Breast epithelium (tissue), 4 donors: ENCODE data around the gene VPS13D. TPM values are rescaled to one million over a fixed set of nuclear protein-coding genes. Genes with fewer than 3 reads are reported as not detected.

Experiments used
- DNase-seq, 2 donors: peaks; one replicate each; pipeline ENCODE4 v3.0.0-alpha.2; 2019; ENCODE audit warnings: low spot score in 2 of 2
- H3K27ac ChIP-seq, 2 donors: fragments of 200-600 bp; sonication (generic) in 1 of 2; one replicate each; pipeline ENCODE4 v1.5.1; 2016 to 2019; ENCODE audit warnings: mild to moderate bottlenecking in 1 of 2
- H3K27me3 ChIP-seq, 2 donors: fragments of 200-600 bp; sonication (generic) in 1 of 2; one replicate each; pipeline versions ENCODE4 v1.5.1 to v1.6.0; 2017 to 2019; ENCODE audit warnings: control low read depth in 1 of 2, mild to moderate bottlenecking in 1 of 2
- H3K36me3 ChIP-seq: fragments of 200-600 bp; one replicate; pipeline ENCODE4 v1.5.1; 2019
- H3K4me1 ChIP-seq, 2 donors: fragments of 200-600 bp; sonication (generic); one replicate each; pipeline ENCODE4 v1.5.1; 2016 to 2019; ENCODE audit warnings: control low read depth in 1 of 2
- H3K4me3 ChIP-seq, 3 donors: fragments of 200-600 bp; sonication (generic); 1 replicate in 2 of 3; 2 replicates in 1 of 3; pipeline ENCODE4 v1.5.1; 2016 to 2019; ENCODE audit warnings: mild to moderate bottlenecking in 3 of 3, moderate library complexity in 2 of 3
- H3K9me3 ChIP-seq, 2 donors: fragments of 200-600 bp; sonication (generic) in 1 of 2; one replicate each; pipeline ENCODE4 v1.5.1; 2016 to 2019; ENCODE audit warnings: control low read depth in 1 of 2
- POLR2A ChIP-seq: fragments of 450-650 bp; IDR thresholded peaks from one replicate; pipeline ENCODE4 v1.6.1; 2016; ENCODE audit warnings: antibody characterized with exemption, mild to moderate bottlenecking, moderate library complexity
- POLR2AphosphoS5 ChIP-seq, 3 donors: sonication (generic); formaldehyde crosslinking; IDR thresholded peaks; one replicate each; pipeline ENCODE4 v1.6.1; 2017; ENCODE audit warnings: antibody characterized with exemption in 3 of 3
- intact Hi-C: fragments of 100-400 bp; cut with DNase I; formaldehyde crosslinking; loops from one replicate; pipeline ENCODE4 v1.15.1; 2023; ENCODE audit warnings: low total_unique reads
- total RNA-seq, 3 donors: library from RNA; depleted of rRNA; stranded (reverse); fragments of >200 nt; gene quantifications; one replicate each; pipeline ENCODE4 v1.1.0, GENCODE V29; 2016
- TF ChIP-seq, protein P1 (sequence below), 3 donors: fragments of 450-650 bp; IDR thresholded peaks; one replicate each; pipeline ENCODE4 v1.5.1; 2016 to 2017; ENCODE audit warnings: antibody characterized with exemption in 3 of 3, mild to moderate bottlenecking in 3 of 3, moderate library complexity in 3 of 3

Gene VPS13D
- total RNA-seq, 3 donors from 2014 or later: 73.9 to 115 (median 96.4) TPM

DNA sequence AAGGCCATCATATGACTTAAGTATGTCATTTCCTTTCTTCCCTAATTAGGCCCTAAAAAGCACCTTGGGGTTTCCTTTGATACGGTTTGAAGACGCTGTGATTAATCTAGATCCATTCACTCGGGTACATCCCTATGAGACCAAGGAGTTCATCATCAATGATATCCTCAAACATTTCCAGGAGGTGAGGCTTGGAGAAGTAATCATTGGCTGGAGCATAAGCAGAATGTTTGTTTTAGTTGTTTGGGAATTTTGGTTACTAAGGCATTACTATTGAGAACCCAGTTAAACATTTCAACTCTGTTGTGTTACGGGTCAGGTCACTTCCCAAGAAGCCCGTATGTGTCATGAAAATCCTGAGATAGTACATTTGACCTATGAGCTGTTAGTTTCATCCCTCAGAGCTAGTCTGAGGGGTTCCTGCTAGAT lies 185.2 kb downstream of the VPS13D start:
- no peak for TF ChIP-seq POLR2AphosphoS5 (IDR thresholded peaks at IDR 0.05)
- TF ChIP-seq, protein P1, sequence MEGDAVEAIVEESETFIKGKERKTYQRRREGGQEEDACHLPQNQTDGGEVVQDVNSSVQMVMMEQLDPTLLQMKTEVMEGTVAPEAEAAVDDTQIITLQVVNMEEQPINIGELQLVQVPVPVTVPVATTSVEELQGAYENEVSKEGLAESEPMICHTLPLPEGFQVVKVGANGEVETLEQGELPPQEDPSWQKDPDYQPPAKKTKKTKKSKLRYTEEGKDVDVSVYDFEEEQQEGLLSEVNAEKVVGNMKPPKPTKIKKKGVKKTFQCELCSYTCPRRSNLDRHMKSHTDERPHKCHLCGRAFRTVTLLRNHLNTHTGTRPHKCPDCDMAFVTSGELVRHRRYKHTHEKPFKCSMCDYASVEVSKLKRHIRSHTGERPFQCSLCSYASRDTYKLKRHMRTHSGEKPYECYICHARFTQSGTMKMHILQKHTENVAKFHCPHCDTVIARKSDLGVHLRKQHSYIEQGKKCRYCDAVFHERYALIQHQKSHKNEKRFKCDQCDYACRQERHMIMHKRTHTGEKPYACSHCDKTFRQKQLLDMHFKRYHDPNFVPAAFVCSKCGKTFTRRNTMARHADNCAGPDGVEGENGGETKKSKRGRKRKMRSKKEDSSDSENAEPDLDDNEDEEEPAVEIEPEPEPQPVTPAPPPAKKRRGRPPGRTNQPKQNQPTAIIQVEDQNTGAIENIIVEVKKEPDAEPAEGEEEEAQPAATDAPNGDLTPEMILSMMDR (IDR thresholded peaks at IDR 0.05): no peak
- TF ChIP-seq POLR2A: no peak
- H3K9me3 ChIP-seq: no peaks in the 10 kb centered on the region
- no peak overlapping the region for H3K27ac ChIP-seq
- intact Hi-C loops: no loop called here
- no peaks in the 10 kb centered on the region for H3K27me3 ChIP-seq
- no peak for DNase-seq
- no peak overlapping the region for H3K4me3 ChIP-seq
- no peaks in the 10 kb centered on the region for H3K4me1 ChIP-seq
- H3K36me3 ChIP-seq: no peaks in the 10 kb centered on the region

DNA sequence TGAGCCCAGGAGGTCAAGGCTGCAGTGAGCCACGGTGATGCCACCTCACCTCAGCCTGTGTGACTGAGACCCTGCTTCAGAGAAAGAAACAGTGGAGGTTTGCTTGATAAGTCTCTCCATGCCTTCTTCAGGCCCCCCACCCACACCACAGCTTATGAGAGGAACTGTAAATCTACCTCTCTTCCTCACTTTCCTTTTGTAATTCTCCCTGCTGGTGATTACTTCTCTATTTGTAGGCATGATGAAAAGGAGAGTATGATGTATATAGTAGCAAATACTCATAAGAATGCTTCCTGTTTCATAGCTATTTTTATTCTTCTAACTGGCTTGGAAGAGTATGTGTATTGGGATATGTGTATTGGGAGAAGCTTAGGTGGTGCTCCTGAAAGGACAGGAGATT lies 186.3 kb downstream of the VPS13D start:
- DNase-seq: no peak
- Histone ChIP-seq H3K4me1 (no peaks in the 10 kb centered on the region), H3K36me3 (no peaks in the 10 kb centered on the region), H3K4me3 (no peak overlapping the region), H3K9me3 (no peaks in the 10 kb centered on the region), H3K27me3 (no peaks in the 10 kb centered on the region), H3K27ac (no peak overlapping the region)
- intact Hi-C loops: no loop called here
- TF ChIP-seq, protein P1 (IDR thresholded peaks at IDR 0.05): no peak
- TF ChIP-seq POLR2AphosphoS5 (IDR thresholded peaks at IDR 0.05) (no peak), POLR2A (no peak)

DNA sequence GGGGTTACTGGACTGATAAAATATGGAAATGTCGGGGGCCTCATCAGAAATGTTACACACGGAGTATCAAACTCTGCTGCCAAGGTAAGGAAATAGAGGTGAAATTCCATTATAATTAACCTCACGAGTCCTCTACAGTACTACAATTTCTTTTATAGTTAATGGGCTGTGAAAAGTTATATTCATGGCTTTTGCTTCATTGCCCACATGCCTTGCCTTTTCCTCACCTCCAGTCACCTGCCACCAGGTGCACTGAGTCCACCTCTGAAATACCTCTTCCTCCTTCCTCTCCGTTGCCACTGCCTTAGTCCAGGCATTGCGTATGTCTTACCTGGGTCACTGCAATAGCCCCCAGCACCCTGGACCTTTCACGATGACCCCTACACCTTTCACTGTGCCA lies 186.9 kb downstream of the VPS13D start:
- Histone ChIP-seq H3K36me3 (no peaks in the 10 kb centered on the region), H3K4me3 (no peak overlapping the region), H3K27ac (no peak overlapping the region), H3K9me3 (no peaks in the 10 kb centered on the region), H3K4me1 (no peaks in the 10 kb centered on the region), H3K27me3 (no peaks in the 10 kb centered on the region)
- intact Hi-C loops: no loop called here
- TF ChIP-seq POLR2A: no peak
- TF ChIP-seq, protein P1 (IDR thresholded peaks at IDR 0.05): no peak
- TF ChIP-seq POLR2AphosphoS5 (IDR thresholded peaks at IDR 0.05): no peak
- no peak for DNase-seq

GRCh38 chr1:12417389-12417788 lies 187.6 kb downstream of the VPS13D start:
- no peaks in the 10 kb centered on the region for H3K27me3 ChIP-seq
- no peaks in the 10 kb centered on the region for H3K4me1 ChIP-seq
- H3K27ac ChIP-seq: no peak overlapping the region
- no peaks in the 10 kb centered on the region for H3K9me3 ChIP-seq
- H3K36me3 ChIP-seq: no peaks in the 10 kb centered on the region
- intact Hi-C loops: no loop called here
- DNase-seq: no peak
- H3K4me3 ChIP-seq: no peak overlapping the region
- TF ChIP-seq POLR2AphosphoS5 (IDR thresholded peaks at IDR 0.05): no peak
- no peak for TF ChIP-seq POLR2A
- TF ChIP-seq, protein P1 (IDR thresholded peaks at IDR 0.05): no peak

DNA sequence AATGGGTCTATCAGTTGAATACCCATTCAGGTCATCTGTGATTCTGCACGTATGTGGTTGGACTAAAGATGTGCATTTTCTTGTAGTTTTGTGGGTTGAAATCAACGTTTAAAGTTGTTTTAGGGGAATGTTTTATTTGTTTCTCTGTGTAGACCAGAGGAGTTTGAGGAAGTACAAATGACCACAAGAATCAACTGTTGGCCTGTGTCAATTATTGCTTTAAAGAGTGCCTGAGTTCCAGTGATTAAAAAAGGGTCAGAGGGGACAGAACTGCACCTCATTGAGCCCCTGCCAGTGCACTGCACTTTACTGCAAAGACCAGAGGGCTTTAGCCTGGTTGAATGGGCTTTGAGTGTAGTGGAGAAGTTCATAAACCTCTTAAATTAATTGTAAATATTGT lies 190.3 kb downstream of the VPS13D start:
- intact Hi-C loops: no loop called here

More for the DNA sequence above, 190.3 kb downstream of the VPS13D start:
- H3K4me3 ChIP-seq: no peak overlapping the region
- H3K36me3 ChIP-seq: no peaks in the 10 kb centered on the region
- no peak for DNase-seq
- no peak overlapping the region for H3K27ac ChIP-seq
- no peaks in the 10 kb centered on the region for H3K4me1 ChIP-seq
- TF ChIP-seq POLR2A (no peak), POLR2AphosphoS5 (IDR thresholded peaks at IDR 0.05) (no peak)
- TF ChIP-seq, protein P1 (IDR thresholded peaks at IDR 0.05): no peak
- no peaks in the 10 kb centered on the region for H3K27me3 ChIP-seq
- H3K9me3 ChIP-seq: no peaks in the 10 kb centered on the region
